ENCODE measurements around the gene RHBDD2. TPM values are rescaled to one million over a fixed set of nuclear protein-coding genes. Genes with fewer than 3 reads are reported as not detected.

Gene RHBDD2
- total and polyA plus RNA-seq, 10 of the 15 experiments (the other 5 are each of a cell fraction or from before 2014, with no cell fraction given) = 3.9 to 39.8 (median 16.9) TPM

DNA sequence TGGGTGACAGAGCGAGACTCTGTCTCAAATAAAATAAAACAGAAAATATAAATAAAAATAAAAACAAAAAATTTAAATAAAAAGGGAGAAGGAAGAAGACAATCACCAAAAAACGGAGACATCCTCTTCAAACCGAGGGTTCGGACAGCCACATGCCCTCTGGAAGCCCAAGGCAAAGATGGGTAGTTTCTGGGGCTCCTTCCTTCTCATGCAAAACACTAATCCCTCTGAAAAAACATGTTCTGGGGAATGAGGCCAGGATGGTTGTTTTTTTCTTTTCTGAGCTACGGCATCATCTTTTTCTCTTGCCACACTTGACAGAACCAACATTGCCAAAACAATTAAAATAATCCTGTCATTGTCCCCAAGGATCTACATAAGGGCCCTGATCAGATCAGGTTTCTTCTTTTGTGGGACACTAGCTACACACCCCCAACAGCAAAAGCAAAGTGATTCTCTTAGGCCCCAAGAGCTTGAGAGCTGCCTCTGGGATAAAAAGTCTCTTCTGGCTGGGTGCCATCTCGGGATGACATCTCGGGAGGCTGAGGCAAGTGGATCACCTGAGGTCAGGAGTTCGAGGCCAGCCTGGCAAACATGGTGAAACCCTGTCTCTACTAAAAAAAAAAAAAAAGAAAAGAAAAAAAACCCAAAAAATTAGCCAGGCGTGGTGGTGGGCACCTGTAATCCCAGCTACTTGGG lies 21.9 kb downstream of the RHBDD2 start:
- no peak for ATAC-seq
- H4K20me1 ChIP-seq (ENCODE audit: control insufficient read depth, insufficient read depth) = no peaks in the 10 kb centered on the region
- ChIA-PET RAD21 (ENCODE audit: unreplicated experiment) (no interaction called here), SMC1A (ENCODE audit: uncharacterized antibody, unreplicated experiment) (no interaction called here), POLR2A (interaction anchor here (1.2 kb wide), 1 partner anchor 15 kb away, joined by 3 read pairs; no protein-coding TSS in a partner anchor), CTCF (interaction anchor here (0.7 kb wide), 2 partner anchors 15 to 1714 kb away, joined by 3 read pairs; no protein-coding TSS in a partner anchor)
- H3K4me2 ChIP-seq (ENCODE audit: control insufficient read depth, insufficient read depth) = no peak overlapping the region
- TF ChIP-seq MEF2A (IDR thresholded peaks at IDR 0.05; ENCODE audit: insufficient read depth, low read depth, low read length) = no peak
- no peak for TF ChIP-seq ZNF687 (IDR thresholded peaks at IDR 0.05)
- TF ChIP-seq REST (IDR thresholded peaks at IDR 0.05; ENCODE audit: low read depth, low read length) = no peak
- no peak for TF ChIP-seq BACH1 (IDR thresholded peaks at IDR 0.05; ENCODE audit: borderline replicate concordance)
- TF ChIP-seq, protein P1, sequence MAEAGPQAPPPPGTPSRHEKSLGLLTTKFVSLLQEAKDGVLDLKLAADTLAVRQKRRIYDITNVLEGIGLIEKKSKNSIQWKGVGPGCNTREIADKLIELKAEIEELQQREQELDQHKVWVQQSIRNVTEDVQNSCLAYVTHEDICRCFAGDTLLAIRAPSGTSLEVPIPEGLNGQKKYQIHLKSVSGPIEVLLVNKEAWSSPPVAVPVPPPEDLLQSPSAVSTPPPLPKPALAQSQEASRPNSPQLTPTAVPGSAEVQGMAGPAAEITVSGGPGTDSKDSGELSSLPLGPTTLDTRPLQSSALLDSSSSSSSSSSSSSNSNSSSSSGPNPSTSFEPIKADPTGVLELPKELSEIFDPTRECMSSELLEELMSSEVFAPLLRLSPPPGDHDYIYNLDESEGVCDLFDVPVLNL (IDR thresholded peaks at IDR 0.05; ENCODE audit: low read depth, low read length) = no peak
- no peak for TF ChIP-seq RBBP5 (conservative IDR thresholded peaks at IDR 0.05)
- TF ChIP-seq, protein P2, sequence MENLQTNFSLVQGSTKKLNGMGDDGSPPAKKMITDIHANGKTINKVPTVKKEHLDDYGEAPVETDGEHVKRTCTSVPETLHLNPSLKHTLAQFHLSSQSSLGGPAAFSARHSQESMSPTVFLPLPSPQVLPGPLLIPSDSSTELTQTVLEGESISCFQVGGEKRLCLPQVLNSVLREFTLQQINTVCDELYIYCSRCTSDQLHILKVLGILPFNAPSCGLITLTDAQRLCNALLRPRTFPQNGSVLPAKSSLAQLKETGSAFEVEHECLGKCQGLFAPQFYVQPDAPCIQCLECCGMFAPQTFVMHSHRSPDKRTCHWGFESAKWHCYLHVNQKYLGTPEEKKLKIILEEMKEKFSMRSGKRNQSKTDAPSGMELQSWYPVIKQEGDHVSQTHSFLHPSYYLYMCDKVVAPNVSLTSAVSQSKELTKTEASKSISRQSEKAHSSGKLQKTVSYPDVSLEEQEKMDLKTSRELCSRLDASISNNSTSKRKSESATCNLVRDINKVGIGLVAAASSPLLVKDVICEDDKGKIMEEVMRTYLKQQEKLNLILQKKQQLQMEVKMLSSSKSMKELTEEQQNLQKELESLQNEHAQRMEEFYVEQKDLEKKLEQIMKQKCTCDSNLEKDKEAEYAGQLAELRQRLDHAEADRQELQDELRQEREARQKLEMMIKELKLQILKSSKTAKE (IDR thresholded peaks at IDR 0.05; ENCODE audit: low read depth, poor library complexity, severe bottlenecking) = no peak
- no peaks in the 10 kb centered on the region for H3K36me3 ChIP-seq (ENCODE audit: control insufficient read depth in 2 of 2, insufficient read depth in 2 of 2, low read length in 1 of 2)
- no peaks in the 10 kb centered on the region for H3K27me3 ChIP-seq (replicated peaks in 1 of 2; ENCODE audit: control insufficient read depth in 2 of 2, insufficient read depth in 2 of 2, low read length in 1 of 2)
- no peaks in the 10 kb centered on the region; the same call in 1 of the 2 replicates for H3K4me1 ChIP-seq (ENCODE audit: control insufficient read depth, insufficient read depth, low read length)
- no peak overlapping the region for H3K27ac ChIP-seq (ENCODE audit: control insufficient read depth, insufficient read depth)
- FAIRE-seq = no peak
- no peak overlapping the region for H3K4me3 ChIP-seq
- WGBS (ENCODE audit: insufficient coverage, insufficient replicate concordance, low lambda C conversion rate, missing lambda C conversion rate) = 45% methylated on average over 9 of the region's 9 CpGs
- DNase-seq (ENCODE audit: low read depth, low spot score) = no peak
- H3K9ac ChIP-seq (ENCODE audit: control insufficient read depth, insufficient read depth, low read length) = no peak overlapping the region
- BruUV-seq (replicated peaks) = no TSS peak
- H2AFZ ChIP-seq (ENCODE audit: control insufficient read depth, low read depth, low read length) = no peak overlapping the region
- H3K9me3 ChIP-seq (replicated peaks; ENCODE audit: control insufficient read depth, insufficient read depth, low read length) = no peaks in the 10 kb centered on the region
- no peaks in the 10 kb centered on the region for H3K79me2 ChIP-seq (ENCODE audit: control insufficient read depth, insufficient read depth, low read length)
- intact Hi-C loops (cut with micrococcal nuclease; ENCODE audit: unreplicated experiment) = no loop called here
- in situ Hi-C loops (cut with MboI) = no loop called here

Data from GM12878 (cell line).